Measurements from ENCODE around the gene BACH1. TPM values are rescaled to one million over a fixed set of nuclear protein-coding genes. Genes with fewer than 3 reads are reported as not detected.

BACH1 gene
- total and polyA plus RNA-seq, 10 donors = 6.7 to 131 (median 89.5) TPM

DNA sequence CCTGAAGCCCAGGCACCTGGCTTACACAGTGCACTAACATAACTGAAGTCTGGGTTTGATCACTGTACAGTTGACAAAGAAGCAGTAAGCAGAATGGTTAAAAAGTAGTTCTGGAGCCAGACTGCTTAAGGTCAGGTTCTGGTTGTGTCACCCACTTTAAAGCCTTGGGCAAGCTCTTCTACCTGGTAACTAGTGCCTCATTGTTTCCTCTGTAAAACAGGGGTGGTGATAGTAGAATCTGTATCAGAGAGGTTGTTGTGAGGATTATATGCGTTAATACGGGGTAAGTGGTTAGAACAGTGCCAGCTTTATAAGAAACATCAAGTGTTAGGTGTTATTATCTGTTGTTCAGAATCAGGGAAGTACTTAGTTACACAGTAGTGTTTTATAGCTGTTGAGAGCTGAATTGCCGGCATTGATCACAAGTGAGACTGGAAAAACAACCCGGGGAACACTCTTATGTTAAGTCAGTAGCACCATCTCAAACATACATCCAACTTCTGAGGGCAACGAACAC, 3.7 kb downstream of the BACH1 start:
- WGBS, 5 donors = 71 to 87% (median 80%) methylated on average over 5 of the region's 5 CpGs
- no peak for DNase-seq
- Histone ChIP-seq H3K4me3 (peak overlapping the region in 1 of 8 donors; percentile 86), H3K27me3 (replicated peaks in 1 of 7) (no peaks in the 10 kb centered on the region), H3K9me3 (no peaks in the 10 kb centered on the region), H3K4me1 (peaks cover 49 to 90% (median 68%) of the 10 kb centered on the region in 6 donors), H3K27ac (peak overlapping the region in 3 of 8 donors; percentile 49 to 100 (median 99)), H3K36me3 (no peaks in the 10 kb centered on the region)
- TF ChIP-seq POLR2A (IDR thresholded peaks at IDR 0.05) = no peak
- TF ChIP-seq, protein P1, sequence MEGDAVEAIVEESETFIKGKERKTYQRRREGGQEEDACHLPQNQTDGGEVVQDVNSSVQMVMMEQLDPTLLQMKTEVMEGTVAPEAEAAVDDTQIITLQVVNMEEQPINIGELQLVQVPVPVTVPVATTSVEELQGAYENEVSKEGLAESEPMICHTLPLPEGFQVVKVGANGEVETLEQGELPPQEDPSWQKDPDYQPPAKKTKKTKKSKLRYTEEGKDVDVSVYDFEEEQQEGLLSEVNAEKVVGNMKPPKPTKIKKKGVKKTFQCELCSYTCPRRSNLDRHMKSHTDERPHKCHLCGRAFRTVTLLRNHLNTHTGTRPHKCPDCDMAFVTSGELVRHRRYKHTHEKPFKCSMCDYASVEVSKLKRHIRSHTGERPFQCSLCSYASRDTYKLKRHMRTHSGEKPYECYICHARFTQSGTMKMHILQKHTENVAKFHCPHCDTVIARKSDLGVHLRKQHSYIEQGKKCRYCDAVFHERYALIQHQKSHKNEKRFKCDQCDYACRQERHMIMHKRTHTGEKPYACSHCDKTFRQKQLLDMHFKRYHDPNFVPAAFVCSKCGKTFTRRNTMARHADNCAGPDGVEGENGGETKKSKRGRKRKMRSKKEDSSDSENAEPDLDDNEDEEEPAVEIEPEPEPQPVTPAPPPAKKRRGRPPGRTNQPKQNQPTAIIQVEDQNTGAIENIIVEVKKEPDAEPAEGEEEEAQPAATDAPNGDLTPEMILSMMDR (IDR thresholded peaks at IDR 0.05 in 8 of 11, conservative IDR thresholded peaks at IDR 0.05 in 3 of 11) = no peak
- intact Hi-C loops (cut with DNase I; ENCODE audit: low total_unique reads) = no loop called here

DNA sequence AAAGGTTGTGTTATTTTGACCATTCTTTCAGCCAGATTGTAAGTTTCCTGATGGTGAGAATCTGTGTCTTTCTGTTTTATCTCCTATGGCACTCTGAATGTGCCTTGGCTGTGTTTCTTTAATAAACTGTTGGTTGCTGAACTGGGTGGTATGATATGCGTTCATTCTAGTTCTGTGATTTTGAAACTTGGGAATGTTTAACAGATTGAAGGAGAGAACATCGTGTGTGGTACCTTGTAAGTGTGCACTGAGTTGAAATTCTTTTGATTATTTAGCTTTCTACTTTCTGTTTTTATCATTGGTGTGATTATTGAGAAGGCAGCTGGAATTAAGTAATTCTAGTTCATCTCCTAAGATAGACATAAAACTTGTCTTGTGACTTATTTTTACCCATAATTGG, 4.6 kb downstream of the BACH1 start:
- peaks cover 58 to 90% (median 76%) of the 10 kb centered on the region in 6 donors for H3K4me1 ChIP-seq
- no peak overlapping the region for H3K4me3 ChIP-seq
- no peak for TF ChIP-seq POLR2A (IDR thresholded peaks at IDR 0.05)
- TF ChIP-seq, protein P1 (IDR thresholded peaks at IDR 0.05 in 8 of 11, conservative IDR thresholded peaks at IDR 0.05 in 3 of 11) = no peak
- no peak for TF ChIP-seq POLR2AphosphoS5 (IDR thresholded peaks at IDR 0.05)
- H3K27me3 ChIP-seq (replicated peaks in 1 of 7) = no peaks in the 10 kb centered on the region
- peak overlapping the region in 2 of 8 donors; percentile 99 to 100 for H3K27ac ChIP-seq
- no peak for DNase-seq
- intact Hi-C loops (cut with DNase I; ENCODE audit: low total_unique reads) = no loop called here
- WGBS, 5 donors = 59 to 83% (median 67%) methylated on average over 2 of the region's 2 CpGs
- H3K9me3 ChIP-seq = no peaks in the 10 kb centered on the region
- H3K36me3 ChIP-seq = no peaks in the 10 kb centered on the region

- intact Hi-C loops (cut with DNase I; ENCODE audit: low total_unique reads) = no loop called here
- no peak for DNase-seq
- H3K36me3 ChIP-seq = no peaks in the 10 kb centered on the region
- H3K9me3 ChIP-seq = no peaks in the 10 kb centered on the region
- no peaks in the 10 kb centered on the region for H3K27me3 ChIP-seq (replicated peaks in 1 of 7)
- no peak overlapping the region for H3K4me3 ChIP-seq
- WGBS, 5 donors = 18 to 39% (median 33%) methylated on average over 2 of the region's 2 CpGs
- H3K4me1 ChIP-seq = peaks cover 60 to 100% (median 86%) of the 10 kb centered on the region in 6 donors
- TF ChIP-seq, protein P1 (IDR thresholded peaks at IDR 0.05 in 8 of 11, conservative IDR thresholded peaks at IDR 0.05 in 3 of 11) = no peak
- TF ChIP-seq POLR2AphosphoS5 (IDR thresholded peaks at IDR 0.05) = no peak
- no peak for TF ChIP-seq POLR2A (IDR thresholded peaks at IDR 0.05)
- peak overlapping the region in 6 of 8 donors; percentile 12 to 100 (median 44) for H3K27ac ChIP-seq
These were observed 5.9 kb downstream of the BACH1 start for GRCh38 chr21:29304597-29304996.

DNA sequence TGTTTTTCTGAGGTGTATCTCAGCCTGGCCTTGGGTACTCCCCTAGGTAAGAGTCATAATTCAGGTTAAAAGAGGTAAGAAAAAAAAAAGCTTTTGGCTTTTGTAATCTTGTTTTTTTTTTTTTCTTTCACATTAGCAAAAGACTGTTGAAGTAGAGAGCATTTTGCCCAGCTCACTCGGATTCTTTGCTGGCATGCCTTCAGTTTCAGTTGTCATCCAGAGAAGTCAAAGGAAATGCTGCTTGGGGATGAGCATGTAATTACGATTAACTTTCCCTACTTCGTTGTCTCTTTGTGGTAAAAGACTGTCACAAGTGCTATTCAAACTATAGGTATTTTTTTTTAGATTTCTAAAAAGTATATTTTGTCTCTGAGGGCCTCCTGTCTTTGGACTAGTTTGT, 6.3 kb downstream of the BACH1 start:
- H3K27ac ChIP-seq = peak overlapping the region in 7 of 8 donors; percentile 25 to 100 (median 47)
- peaks cover 60 to 100% (median 85%) of the 10 kb centered on the region in 6 donors for H3K4me1 ChIP-seq
- no peak overlapping the region for H3K4me3 ChIP-seq
- H3K36me3 ChIP-seq = no peaks in the 10 kb centered on the region
- TF ChIP-seq, protein P1 (IDR thresholded peaks at IDR 0.05 in 8 of 11, conservative IDR thresholded peaks at IDR 0.05 in 3 of 11) = no peak
- TF ChIP-seq POLR2A (IDR thresholded peaks at IDR 0.05) (no peak), POLR2AphosphoS5 (IDR thresholded peaks at IDR 0.05) (no peak)
- DNase-seq = no peak
- H3K9me3 ChIP-seq = no peaks in the 10 kb centered on the region
- intact Hi-C loops (cut with DNase I; ENCODE audit: low total_unique reads) = no loop called here
- H3K27me3 ChIP-seq (replicated peaks in 1 of 7) = no peaks in the 10 kb centered on the region
- WGBS, 5 donors = 32 to 50% (median 47%) methylated on average over 3 of the region's 3 CpGs
